ENCODE results near the gene MTNR1B. TPM values are rescaled to one million over a fixed set of nuclear protein-coding genes. Genes with fewer than 3 reads are reported as not detected.

MTNR1B gene
- total RNA-seq (2014; rRNA removed; shearing (Covaris generic)) = not detected in 2 replicates

DNA sequence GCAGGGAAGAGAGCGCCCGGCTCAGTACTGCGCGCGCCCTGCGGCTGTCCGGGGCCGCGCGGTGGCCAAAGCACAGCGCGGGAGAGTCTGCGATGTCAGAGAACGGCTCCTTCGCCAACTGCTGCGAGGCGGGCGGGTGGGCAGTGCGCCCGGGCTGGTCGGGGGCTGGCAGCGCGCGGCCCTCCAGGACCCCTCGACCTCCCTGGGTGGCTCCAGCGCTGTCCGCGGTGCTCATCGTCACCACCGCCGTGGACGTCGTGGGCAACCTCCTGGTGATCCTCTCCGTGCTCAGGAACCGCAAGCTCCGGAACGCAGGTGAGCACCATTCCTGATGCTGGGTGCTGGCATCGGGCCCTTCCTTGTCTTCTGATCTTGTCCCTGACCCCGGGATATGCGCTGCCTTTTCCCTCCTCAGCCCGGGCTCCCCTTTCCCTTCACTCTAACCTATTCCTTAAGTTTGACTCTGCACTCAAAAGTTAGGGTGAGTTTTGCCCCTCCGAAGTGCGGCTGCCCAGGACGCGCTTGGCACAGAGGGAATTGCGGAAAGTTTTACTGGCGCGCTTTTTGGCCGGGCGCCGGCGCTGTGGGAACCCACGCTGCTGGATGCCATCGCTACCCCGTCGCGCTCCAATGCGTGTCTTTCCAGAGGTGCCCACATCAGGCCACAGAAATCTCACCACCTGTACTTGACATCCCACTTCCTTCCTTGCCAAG lies at the start of gene MTNR1B:
Gene MTNR1B (plus strand): TSS at position 18 of the 714 bp plus-strand sequence. CDS start 75 bp downstream, at position 93.
- in situ Hi-C loops (cut with HindIII; ENCODE audit: low sequenced_read_pairs) = no loop called here
- DNase-seq (ENCODE audit: low spot score) = no peak

DNA sequence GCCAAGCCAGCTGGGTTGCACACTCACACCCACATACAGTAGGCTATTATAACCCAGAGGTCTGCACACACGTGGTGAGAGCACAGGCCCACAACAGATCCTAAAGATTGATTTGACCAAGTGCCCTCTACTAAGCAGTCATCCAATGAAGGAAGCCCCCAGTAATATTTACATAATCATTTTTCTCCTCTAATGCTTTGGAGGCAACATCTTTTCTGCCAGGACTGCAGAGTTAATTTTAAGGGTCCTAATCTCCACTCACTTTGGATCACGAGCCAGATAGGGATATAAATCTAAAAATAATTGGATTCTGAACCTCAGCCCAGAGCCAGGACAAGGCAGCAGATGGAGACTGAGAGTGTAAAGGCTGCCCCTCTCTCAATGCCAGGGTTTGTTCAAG lies 49.1 kb upstream of the MTNR1B start:
- in situ Hi-C loops (cut with HindIII; ENCODE audit: low sequenced_read_pairs) = no loop called here
- DNase-seq (ENCODE audit: low spot score) = no peak

DNA sequence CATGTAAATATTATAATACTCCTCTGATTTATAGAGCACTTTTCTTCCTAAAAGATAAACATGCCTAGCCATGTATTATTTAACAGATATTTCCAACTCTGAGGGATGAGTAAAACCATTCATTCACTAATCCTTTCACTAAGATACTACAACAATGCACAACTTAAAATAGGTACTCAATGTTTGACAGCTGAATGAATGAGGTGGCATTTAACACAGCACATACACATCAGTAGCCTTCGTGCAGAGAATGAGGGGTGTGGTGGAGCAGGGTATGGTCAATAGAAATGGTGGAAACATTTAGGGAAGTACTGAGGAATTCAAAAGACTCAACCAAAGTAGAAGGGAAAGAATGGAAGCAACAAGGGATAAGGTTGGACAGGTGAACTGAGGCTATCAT lies 46.7 kb upstream of the MTNR1B start:
- in situ Hi-C loops (cut with HindIII; ENCODE audit: low sequenced_read_pairs) = no loop called here
- DNase-seq (ENCODE audit: low spot score) = no peak

DNA sequence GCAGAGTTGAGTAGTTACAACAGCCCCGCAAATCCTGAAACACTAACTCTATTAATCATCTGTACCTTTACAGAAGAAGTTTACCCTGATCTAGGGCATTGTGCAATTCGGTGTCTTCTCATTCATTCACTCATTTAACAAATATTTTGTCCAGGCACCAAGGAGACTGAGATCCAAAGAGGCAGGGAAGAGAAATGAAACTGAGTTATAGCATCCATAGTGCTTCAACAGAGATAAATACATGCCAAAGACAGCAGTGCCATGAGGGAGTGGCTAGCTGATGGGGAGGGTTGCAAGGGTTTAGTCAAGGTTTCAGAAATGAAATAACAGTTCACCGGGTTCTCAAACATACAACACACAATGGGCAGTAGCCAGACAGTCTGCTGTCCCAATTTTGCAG lies 40.2 kb upstream of the MTNR1B start:
- in situ Hi-C loops (cut with HindIII; ENCODE audit: low sequenced_read_pairs) = no loop called here
- DNase-seq (ENCODE audit: low spot score) = no peak

DNA sequence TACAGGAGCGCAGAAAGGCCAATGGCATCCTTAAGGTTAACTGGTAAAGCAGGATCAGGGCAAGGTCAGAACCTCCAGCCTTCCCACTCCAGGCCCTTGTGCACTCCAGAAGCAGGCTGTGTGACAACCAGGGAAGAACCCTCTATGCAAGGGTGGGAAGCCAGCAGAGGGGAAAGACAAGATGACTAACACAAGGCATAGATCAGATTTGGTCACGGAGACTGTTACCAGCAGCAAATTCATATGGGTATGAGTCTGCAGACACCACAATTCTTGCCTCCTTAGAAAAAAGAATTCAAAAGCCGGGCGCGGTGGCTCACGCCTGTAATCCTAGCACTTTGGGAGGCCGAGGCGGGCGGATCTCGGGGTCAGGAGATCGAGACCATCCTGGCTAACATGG lies 39.8 kb upstream of the MTNR1B start:
- in situ Hi-C loops (cut with HindIII; ENCODE audit: low sequenced_read_pairs) = no loop called here
- DNase-seq (ENCODE audit: low spot score) = no peak

DNA sequence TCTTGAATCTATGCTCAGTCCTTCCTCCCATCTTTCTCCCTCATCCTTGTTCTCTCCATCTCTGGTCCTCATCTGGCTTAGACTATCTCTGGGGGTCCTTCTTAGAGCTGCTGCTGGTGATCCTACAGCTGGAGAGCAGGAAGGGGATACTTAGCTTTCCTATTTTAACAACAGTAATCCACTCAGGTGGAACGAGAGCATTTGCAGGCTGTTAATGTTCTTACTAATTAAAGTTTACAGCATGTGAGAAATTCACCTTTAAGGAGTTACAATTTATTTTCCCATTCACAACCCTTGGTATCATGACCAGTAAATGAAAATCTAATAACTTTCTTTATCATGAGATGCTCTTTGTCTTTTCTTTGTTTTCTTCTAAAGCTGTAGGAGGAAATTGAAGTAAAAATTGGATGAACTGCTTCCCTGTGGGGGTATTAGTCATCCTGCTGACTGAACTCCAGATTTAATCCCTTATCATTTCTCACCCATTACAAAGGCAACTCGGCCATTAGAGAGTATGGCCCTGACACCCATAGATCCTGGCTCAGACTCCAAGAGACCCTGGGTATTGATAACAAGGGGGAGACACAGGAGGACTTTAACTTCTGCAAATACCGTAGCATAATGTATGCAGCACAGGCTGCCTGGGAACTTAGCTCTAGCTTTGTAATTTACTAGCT lies 37.6 kb upstream of the MTNR1B start:
- no peak for DNase-seq (ENCODE audit: low spot score)
- in situ Hi-C loops (cut with HindIII; ENCODE audit: low sequenced_read_pairs) = no loop called here

DNA sequence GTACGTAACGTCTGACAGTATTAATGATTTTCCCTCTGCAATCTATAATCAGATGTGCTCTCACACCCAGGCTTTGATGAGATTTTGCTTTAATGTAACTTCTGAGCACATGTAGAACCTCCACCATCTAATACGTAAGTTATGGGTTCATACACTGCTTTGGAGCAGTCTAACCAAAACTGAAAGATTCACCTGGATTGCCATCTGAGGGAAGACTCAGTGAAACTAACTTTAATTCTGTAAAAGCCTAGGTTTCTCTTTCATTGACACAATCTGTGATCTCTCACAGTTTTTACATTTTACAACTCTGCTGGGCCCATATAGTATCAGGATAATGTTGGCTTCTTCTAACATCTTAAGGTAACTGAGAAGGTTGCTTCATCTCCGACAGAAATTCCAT lies 30.1 kb upstream of the MTNR1B start:
- no peak for DNase-seq (ENCODE audit: low spot score)
- in situ Hi-C loops (cut with HindIII; ENCODE audit: low sequenced_read_pairs) = no loop called here

DNA sequence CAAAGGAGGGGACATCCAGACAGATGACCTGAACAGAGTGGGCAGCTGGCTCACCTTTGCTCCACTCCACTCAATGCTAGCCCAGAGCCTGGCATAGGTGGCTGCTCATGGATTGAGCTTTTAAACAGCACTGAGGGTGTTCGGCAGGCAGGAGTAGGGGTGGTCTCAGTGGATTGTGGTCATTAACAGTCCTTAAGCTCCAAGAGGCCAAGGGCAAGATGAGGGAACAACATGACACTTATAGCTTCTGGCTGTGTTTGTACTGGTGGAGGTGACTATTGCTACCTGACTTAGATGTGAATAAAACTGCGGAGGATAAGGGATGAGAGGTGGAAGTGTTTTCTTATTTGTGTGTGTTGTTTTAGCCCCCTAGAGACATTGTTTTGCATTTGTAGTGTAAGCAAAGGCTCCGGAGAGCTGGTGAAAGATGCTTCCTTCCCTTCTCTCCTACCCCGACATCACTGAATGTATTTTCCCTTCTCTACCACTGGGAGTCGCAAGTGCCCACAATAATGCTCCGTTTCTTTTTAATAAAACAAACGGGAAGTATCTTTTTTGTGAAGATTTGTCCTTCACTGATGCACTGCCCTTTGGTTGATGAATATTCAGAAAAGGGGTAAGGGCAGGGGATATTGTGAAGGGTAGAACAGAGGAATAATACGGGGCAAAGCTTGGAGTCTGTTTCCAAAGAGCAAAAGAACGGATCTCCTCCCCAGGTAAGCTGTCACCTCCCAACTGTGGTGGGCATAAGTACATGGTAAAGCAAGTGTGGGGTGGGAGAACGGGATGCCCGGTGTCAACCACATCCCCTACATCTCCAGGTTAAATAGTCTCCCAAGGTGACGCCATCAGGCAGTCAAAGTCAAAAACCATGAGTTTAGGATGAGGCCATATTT lies 27.5 kb upstream of the MTNR1B start:
- in situ Hi-C loops (cut with HindIII; ENCODE audit: low sequenced_read_pairs) = no loop called here
- DNase-seq (ENCODE audit: low spot score) = peak; percentile 13

DNA sequence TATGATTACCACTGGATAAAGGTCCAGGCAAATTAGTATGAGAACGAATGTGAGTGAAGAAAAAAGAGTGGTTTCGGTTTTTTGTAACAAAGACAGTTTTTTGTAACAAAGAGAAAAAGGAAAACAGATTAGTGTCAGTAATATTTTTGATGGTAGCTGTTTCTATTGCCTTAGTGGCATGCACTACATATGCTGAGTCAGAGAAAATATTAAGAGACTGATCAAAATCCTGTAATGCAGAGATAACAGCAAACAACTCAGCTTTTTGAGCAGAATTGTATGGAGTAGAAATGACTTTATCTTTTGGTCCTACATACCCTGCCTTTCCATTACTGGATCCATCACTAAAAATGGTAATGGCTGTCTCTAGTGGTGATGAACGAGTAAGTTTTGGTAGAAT lies 22.7 kb upstream of the MTNR1B start:
- in situ Hi-C loops (cut with HindIII; ENCODE audit: low sequenced_read_pairs) = no loop called here
- no peak for DNase-seq (ENCODE audit: low spot score)

DNA sequence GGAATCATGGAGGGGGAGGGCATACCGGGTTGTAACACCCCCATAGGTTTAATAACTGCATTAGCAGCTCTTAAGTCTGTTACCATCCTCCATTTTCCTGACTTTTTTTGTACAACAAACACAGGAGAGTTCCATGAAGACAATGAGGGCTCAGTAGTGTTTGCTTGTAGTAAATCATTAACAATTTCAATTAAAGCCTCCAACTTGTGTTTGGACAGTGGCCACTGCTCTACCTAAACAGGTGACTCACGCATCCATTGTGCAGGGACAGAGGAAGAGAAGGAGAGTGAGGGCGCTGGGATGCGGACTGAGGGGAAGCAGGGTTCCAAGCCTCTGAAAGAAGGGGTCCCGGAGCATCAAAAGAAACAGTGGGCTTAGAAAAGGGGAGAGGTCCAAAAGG lies 21.3 kb upstream of the MTNR1B start:
- in situ Hi-C loops (cut with HindIII; ENCODE audit: low sequenced_read_pairs) = no loop called here
- no peak for DNase-seq (ENCODE audit: low spot score)

DNA sequence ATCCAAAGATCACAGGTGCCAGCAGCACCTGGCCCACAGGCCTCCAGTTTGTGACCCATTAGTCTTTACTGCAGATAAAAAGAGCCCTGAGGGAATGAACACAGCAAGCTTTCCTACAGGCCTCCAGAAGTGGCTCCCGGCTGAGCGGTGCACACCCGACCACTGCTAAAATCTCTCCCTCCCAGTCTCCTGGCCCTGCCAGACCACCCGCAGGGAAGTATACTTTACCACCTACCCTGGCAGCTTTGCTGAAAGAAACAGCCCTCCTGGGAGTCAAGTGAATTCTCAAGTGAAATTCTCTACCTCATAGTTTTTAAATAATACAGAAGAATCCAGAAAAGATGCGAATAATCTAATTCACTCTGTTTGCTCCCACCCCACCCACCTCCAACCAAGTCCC lies 15.4 kb upstream of the MTNR1B start:
- in situ Hi-C loops (cut with HindIII; ENCODE audit: low sequenced_read_pairs) = no loop called here
- DNase-seq (ENCODE audit: low spot score) = no peak

DNA sequence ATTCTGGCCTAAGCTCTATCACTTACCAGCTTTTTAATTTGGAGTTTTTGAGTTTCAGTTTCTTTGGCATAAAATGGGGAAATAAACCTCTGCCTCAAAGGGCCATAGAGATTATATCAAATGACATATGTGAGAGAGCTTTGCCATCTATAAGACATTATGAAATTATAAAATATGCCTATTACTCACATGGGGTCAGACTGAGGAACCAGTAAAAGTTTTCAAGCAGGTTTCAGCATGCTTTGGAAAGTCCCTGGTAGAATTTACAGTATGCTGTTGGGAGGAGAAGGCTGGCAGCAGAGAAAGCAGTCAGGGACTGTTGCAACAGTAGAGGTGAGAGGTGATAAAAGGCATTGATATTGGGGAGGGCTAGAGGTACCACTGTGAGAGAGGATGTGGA lies 13.6 kb upstream of the MTNR1B start:
- DNase-seq (ENCODE audit: low spot score) = no peak
- in situ Hi-C loops (cut with HindIII; ENCODE audit: low sequenced_read_pairs) = no loop called here

DNA sequence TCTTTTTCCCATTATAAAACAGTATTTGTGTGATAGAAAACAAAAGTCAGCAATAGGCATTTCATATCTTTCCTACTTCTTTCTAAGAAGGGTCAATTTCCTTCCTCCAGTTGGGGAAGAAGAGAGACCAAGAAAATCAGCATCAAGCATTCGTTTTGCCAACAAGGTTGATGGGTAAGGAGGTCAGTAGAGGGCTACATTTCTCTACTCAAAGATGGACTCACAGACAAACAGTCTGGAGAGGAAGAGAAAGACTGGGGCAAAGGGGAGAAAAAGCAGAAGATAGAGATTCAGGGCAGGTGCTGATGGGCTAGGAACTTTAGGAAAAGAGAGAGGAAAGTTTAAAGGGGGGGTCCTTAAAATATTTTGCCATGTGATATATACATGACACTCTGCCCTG lies 8.6 kb upstream of the MTNR1B start:
- no peak for DNase-seq (ENCODE audit: low spot score)
- in situ Hi-C loops (cut with HindIII; ENCODE audit: low sequenced_read_pairs) = no loop called here

DNA sequence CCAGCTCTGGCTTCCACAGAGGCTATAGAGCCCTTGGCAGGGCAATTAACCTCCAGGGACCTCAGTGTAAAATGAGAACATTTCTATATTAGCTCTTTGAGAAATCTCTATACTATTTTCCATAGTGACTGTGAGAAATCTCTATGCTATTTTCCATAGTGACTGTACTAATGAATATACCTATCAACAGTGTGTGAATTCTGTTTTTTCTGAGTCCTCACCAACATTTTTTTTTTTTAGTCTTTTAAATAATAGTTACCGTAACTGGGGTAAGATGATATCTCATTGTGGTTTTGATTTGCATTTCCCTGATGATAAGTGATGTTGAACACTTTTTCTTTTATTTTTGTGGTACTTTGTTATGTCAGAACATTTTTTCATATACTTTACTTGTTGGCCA lies 7.0 kb upstream of the MTNR1B start:
- in situ Hi-C loops (cut with HindIII; ENCODE audit: low sequenced_read_pairs) = no loop called here
- no peak for DNase-seq (ENCODE audit: low spot score)

DNA sequence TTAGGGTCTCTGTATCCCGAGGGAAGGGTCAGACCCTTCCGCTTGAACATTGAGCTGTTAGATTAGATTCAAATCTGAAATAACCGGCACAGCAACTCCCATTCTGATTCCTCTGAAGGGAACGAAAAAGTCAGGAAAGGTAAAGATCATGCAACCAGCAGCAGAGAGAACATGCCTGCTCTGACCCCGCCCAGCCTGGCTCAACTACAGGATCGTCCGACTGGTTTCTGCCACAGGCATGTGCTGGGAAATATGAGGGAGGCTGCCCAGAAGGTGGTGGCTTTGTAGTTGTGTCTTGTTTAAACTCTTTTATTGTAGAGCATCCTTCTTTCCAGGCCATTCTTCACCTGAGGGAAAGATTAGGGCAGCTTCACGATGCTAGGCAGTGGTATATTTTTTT lies 5.0 kb upstream of the MTNR1B start:
- in situ Hi-C loops (cut with HindIII; ENCODE audit: low sequenced_read_pairs) = no loop called here

DNA sequence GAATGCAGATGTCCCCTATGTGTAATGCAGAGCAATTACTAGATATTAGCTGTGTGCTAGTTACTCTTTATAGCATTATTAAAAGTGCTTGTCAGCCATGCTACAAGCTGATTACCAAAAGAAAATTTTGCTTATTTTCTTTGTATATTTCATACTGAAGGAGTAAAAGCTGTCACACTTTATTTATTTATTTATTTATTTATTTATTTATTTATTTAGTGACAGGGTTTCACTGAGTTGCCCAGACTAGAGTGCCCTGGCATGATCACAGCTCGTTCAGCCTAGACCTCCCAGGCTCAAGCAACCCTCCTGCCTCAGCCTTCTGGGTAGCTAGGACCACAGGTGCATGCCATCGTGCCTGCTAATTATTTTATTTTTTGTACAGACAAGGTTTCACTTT lies 4.3 kb upstream of the MTNR1B start:
- in situ Hi-C loops (cut with HindIII; ENCODE audit: low sequenced_read_pairs) = no loop called here
- no peak for DNase-seq (ENCODE audit: low spot score)

More for the DNA sequence above, 5.0 kb upstream of the MTNR1B start:
- DNase-seq (ENCODE audit: low spot score) = no peak

DNA sequence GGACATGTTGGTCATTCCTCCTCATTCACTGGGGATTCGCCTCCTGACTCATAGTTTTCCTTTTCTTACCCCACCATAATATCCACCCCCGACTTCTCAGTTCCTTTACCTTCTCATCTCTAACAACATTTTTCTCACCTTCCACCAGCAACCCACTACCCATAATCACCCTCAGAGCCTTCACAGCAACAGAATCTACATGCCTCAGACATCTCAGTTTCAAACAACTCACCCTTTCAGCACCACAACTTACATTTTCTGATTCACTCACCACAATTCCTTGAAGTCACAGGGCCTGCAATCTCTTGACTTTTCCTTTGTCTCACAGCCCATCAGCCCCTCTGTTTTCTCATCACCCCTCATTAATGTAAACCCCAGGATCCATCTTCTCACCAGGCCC lies 2.3 kb upstream of the MTNR1B start:
- DNase-seq (ENCODE audit: low spot score) = no peak
- in situ Hi-C loops (cut with HindIII; ENCODE audit: low sequenced_read_pairs) = no loop called here

DNA sequence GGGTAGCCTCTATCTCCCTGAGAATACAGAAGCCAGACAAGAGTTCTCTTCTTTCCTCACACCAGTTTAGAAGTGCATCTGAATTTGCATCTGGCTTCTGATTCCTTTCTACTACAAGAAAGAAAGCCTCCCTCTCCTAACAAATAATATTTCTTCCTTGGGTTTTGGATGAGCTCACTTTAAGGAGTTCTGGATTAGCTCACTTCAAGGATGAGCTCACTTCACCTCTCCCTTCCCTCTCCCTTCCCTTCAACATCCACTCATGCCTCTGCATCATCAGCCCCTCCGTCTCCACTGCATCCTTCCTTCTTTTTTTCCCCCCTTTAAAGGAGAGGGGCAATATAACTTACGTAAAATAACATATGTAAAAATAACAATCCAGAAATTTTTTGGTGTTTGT lies 1.6 kb upstream of the MTNR1B start:
- in situ Hi-C loops (cut with HindIII; ENCODE audit: low sequenced_read_pairs) = no loop called here
- no peak for DNase-seq (ENCODE audit: low spot score)

DNA sequence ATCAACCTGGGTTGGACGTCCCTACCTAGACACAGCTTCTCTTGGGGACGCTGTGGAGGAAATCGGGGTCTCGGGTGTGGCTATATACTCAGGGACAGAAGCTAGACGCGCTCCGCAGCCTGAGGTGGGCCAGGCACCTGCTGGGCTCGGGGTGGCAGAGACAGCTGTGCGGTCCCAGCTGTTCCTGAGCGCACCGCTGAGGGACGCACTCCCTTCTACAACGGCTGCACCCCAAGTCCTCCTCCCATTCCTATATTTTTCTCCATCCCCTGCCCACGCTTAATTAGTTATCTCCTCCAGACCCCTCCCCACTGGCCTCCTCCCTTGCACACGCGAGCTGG lies 188 bp upstream of the MTNR1B start:
- no peak for DNase-seq (ENCODE audit: low spot score)
- in situ Hi-C loops (cut with HindIII; ENCODE audit: low sequenced_read_pairs) = no loop called here

DNA sequence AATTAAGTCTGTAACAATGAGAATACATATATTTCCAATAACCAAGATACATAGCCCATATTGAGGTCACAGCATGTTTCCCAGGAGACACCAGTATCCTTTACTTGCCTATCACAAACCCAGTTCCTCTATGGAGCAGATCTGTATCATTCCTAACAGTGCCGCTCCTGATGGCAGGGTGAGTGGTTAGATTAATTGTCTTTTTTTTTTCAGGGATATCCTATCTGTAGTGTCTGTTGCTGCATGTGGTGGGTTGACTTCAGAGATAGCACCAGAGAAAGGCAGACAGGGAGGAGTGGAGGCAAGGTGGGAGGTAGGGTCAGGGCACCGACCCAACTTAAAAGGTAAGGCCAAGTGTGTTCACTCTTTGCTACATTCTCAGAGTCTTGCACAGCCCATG lies 2.8 kb downstream of the MTNR1B start:
- DNase-seq (ENCODE audit: low spot score) = no peak
- in situ Hi-C loops (cut with HindIII; ENCODE audit: low sequenced_read_pairs) = no loop called here

Measured in G401 (cell line).